ENCODE measurements around the gene FBXL19. TPM values are rescaled to one million over a fixed set of nuclear protein-coding genes. Genes with fewer than 3 reads are reported as not detected.

FBXL19 gene
- total RNA-seq, 1 donor from 2014 or later = 14.5 TPM

GRCh38 chr16:30956601-30957455, 33.5 kb downstream of the FBXL19 start:
- H3K36me3 ChIP-seq = peaks cover 28% of the 10 kb centered on the region
- peak overlapping the region; percentile 98 for H3K27ac ChIP-seq
- H3K4me3 ChIP-seq = peak overlapping the region; percentile 82
- peaks cover 37% of the 10 kb centered on the region for H3K4me1 ChIP-seq
- peak; percentile 88 for ATAC-seq
- no peaks in the 10 kb centered on the region for H3K9me3 ChIP-seq
- peak; percentile 87 for DNase-seq
- intact Hi-C loops (cut with DNase I) = no loop called here
- H3K27me3 ChIP-seq (ENCODE audit: low read depth) = no peaks in the 10 kb centered on the region
- TF ChIP-seq, protein P1, sequence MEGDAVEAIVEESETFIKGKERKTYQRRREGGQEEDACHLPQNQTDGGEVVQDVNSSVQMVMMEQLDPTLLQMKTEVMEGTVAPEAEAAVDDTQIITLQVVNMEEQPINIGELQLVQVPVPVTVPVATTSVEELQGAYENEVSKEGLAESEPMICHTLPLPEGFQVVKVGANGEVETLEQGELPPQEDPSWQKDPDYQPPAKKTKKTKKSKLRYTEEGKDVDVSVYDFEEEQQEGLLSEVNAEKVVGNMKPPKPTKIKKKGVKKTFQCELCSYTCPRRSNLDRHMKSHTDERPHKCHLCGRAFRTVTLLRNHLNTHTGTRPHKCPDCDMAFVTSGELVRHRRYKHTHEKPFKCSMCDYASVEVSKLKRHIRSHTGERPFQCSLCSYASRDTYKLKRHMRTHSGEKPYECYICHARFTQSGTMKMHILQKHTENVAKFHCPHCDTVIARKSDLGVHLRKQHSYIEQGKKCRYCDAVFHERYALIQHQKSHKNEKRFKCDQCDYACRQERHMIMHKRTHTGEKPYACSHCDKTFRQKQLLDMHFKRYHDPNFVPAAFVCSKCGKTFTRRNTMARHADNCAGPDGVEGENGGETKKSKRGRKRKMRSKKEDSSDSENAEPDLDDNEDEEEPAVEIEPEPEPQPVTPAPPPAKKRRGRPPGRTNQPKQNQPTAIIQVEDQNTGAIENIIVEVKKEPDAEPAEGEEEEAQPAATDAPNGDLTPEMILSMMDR (IDR thresholded peaks at IDR 0.05) = peak; percentile 39

DNA sequence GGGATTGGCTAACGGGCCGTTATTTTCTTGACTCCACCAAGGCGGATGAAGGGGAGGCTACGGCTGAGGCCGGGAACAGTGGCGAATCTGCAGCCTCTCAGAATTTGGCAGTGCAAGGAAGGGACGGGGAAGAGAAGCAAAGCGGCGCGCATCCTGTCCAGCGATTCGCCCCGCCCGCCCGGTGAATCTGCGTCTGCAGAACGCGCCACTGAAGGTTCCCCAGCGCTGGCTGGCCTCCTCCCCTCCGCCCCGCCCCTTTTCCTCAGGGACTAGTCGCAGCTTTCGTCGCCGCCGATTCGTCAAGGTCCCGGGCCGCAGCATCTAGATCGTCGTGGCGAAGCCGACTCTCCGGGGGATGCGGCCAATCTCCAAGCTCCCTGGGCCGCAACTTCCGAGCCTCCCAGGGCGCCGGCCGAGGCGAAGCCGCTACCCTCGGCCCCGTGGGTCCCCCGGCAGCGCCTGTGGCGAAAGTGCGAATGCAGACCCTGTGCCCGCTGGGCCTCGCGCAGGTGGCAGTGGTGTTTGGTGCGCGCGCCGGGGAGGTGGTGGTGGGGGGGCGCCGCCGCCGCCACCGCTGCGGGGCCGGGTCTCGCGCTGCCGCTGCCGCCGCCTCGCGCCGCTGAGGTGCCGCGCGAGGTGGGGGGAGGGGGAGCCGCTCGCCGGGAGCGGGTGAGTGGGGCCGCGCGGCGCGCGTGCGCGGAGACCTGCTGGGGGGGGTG, 34.2 kb downstream of the FBXL19 start, which contains the start of gene SETD1A:
TSS of gene SETD1A (plus strand) at position 299 of the 719 bp plus-strand sequence. CDS start 978 bp downstream, outside the sequence.
- H3K36me3 ChIP-seq = peaks cover 36% of the 10 kb centered on the region
- peaks cover 33% of the 10 kb centered on the region for H3K4me1 ChIP-seq
- H3K27ac ChIP-seq = peak within 1 kb of the TSS; percentile 98
- no peaks in the 10 kb centered on the region for H3K9me3 ChIP-seq
- peak; percentile 96 to 97 for ATAC-seq
- no peaks in the 10 kb centered on the region for H3K27me3 ChIP-seq (ENCODE audit: low read depth)
- intact Hi-C loops (cut with DNase I) = no loop called here
- TF ChIP-seq, protein P1 (IDR thresholded peaks at IDR 0.05) = no peak
- H3K4me3 ChIP-seq = peak within 1 kb of the TSS; percentile 82
- DNase-seq = peak; percentile 99

DNA sequence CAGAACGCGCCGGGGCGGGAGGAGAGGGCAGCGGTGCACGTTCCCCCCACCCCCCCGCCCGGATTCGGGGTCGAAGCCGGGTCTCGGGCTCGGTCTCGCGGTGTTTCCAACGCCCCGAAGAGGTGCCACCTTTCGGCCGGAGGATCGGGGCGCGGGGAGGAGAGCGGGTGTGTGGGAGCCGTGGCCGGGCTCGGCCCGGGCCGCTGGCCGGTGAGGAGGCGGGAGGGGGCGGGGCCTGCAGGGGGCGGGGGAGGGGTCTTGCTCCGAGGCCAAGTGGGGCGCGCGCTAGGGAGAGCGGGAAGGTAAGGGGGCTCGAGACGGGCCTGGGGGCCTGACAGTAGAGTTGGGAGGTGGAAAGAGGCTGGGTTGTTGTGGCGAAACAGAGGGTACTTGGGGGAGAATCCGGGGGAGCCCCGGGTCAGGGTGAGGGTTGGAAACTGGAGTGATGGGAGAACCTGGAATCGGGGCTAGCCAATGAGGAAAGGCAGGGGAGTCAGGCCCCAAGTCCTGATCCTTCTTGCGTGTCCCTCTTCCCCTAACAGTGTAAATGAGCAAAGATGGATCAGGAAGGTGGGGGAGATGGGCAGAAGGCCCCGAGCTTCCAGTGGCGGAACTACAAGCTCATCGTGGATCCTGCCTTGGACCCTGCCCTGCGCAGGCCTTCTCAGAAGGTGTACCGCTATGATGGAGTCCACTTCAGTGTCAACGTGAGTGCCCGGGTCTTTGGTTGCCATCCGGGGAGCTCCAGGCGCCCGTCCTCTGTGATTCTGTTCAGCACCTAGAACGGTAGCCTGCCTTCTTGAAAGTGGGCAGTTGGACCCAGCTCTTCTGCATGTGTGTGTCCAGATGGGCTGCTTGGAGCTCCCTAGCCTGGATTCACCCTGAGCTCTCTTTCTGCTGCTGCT, 35.1 kb downstream of the FBXL19 start:
- DNase-seq (peak; percentile 68), ATAC-seq (peak; percentile 9 to 39)
- peak overlapping the region; percentile 82 for H3K4me3 ChIP-seq
- intact Hi-C loops (cut with DNase I) = no loop called here
- peaks cover 25% of the 10 kb centered on the region for H3K4me1 ChIP-seq
- no peaks in the 10 kb centered on the region for H3K27me3 ChIP-seq (ENCODE audit: low read depth)
- peak overlapping the region; percentile 98 for H3K27ac ChIP-seq
- no peaks in the 10 kb centered on the region for H3K9me3 ChIP-seq
- TF ChIP-seq, protein P1 (IDR thresholded peaks at IDR 0.05) = no peak
- H3K36me3 ChIP-seq = peaks cover 44% of the 10 kb centered on the region

GRCh38 chr16:30961384-30961783, 38.0 kb downstream of the FBXL19 start:
- Histone ChIP-seq H3K27ac (no peak overlapping the region), H3K36me3 (peaks cover 73% of the 10 kb centered on the region), H3K4me3 (no peak overlapping the region), H3K9me3 (no peaks in the 10 kb centered on the region), H3K27me3 (ENCODE audit: low read depth) (no peaks in the 10 kb centered on the region), H3K4me1 (peaks cover 18% of the 10 kb centered on the region)
- ATAC-seq (no peak), DNase-seq (no peak)
- intact Hi-C loops (cut with DNase I) = no loop called here
- TF ChIP-seq, protein P1 (IDR thresholded peaks at IDR 0.05) = no peak
